ENCODE results near the gene C8B. TPM values are rescaled to one million over a fixed set of nuclear protein-coding genes. Genes with fewer than 3 reads are reported as not detected.

The C8B gene
- total RNA-seq, 1 donor from 2014 or later, result not detected

DNA sequence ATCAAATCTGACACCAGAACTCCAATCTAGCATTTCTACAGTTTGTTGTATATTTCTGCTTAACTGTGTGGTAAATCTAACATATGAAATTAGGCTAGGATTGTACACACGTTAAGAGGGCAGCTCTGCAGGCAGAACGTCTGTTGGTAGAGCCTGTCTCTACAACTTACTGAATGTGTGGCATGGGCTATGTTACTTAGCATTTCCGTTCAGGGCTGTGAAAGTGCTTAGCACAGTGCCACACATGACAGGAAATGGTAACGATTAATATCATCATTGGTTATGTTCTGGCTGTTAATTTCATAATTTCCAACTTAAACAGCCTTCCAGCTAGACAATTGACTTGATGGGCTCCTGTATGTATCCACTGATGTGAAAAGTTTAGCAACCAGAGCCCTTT lies 9.6 kb upstream of the C8B start:
- ATAC-seq (no peak), DNase-seq (ENCODE audit: low spot score) (no peak)
- intact Hi-C loops (cut with DNase I), result no loop called here

DNA sequence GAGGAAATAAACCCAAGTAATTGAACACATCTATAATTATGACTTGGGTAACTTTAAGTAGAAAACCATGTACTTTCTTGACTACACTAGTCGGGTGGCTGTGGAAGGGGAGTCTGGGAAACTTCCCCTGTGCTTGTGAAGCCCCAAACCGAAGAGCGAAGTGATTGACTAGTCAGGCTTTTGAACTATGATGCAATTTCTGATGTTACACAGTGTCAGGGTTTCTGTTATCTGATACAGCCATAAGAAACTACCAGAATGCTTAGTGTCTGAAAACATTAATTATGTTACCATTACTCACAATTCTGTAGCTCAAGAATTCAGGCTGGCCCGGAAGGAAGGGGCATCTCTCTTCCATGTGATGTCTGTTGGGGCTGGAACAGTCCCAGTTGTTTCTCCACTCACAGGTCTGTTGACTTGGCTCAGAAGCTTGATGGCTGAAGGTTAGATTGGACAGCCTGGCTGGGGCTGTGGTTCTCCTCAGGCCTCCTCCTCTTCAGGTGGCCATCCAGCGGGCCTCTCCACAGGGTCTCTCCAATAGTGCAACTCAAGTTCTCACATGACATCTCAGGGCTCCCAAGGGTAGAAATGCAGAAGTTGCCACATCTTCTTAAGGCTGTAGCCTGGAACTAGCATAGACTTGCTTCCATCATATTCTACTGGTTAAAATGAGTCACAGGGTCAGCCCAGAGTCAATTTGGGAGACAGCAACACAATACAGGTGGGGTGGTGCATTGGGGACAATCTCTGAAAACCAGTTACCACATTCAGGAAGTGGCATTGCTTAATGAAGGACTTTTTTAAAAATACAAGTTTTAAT lies 8.3 kb upstream of the C8B start:
- no peak for DNase-seq (ENCODE audit: low spot score)

DNA sequence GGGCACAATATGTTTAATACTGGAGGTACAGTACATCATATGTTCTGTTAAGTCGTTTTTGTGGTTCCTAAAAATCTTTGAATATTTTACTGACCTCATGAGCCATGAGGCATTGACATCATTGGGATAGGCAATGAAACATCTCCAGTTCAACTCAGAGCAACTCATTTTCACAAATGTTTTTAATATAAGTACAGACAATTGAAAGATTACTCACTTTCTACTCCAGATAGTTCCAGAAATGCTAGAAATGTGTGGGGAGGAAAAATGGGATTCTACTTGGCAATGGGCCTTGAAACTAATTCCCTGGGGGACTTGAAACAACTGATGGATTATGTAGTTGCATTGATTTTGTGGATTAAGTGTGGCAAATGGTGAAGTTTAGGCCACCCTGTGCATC lies 7.2 kb upstream of the C8B start:
- ATAC-seq (no peak), DNase-seq (ENCODE audit: low spot score) (no peak)
- intact Hi-C loops (cut with DNase I), result no loop called here

More for the DNA sequence above, 8.3 kb upstream of the C8B start:
- ATAC-seq, result no peak
- intact Hi-C loops (cut with DNase I), result no loop called here

DNA sequence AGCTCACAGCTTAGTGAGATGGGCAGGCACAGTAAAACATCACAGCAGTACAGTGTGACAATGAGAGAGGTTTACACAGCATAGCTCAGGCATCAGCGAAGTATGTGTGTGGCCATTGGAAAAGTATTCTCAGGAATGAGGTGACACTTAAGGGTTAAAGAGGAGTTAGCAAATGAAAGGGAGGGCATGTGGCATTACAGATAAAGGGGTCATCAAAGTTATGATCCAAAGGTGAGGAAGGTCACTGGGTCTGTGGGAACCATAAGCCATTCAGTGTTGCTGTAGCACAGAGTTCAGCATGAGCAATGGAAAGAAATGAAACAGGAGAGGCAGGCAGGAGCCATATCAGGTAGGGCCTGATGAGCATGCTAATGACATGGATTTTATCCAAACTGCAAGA lies 4.5 kb upstream of the C8B start:
- no peak for ATAC-seq

DNA sequence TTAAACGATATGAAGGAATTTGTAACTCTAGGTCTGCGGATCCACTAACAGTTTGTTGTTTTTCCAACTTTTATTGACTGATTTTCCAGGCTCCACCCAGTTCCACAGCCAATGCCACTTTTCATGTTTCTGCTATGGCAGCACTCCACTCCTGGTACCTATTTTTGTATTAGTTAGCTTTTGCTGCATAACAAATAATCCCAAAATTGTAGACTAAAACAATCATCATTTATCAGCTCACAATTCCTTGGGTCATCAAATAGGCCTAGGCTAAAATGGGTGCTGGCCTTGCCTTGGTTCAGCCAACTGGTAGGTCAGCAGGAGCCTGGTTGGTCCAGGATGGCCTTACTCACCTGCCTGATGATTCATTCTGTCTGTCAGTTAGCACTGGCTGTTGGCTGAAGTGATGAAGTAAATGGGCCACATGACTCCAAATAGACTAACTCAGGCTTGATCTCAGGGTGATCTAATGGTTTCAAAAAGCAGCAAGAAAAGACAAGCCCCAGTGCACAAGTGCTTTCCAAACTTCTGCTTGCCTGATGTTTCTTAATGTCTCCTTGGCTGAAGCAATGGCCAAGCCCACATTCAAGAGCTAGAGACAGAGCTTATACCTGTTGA lies 3.2 kb upstream of the C8B start:
- no peak for ATAC-seq
- intact Hi-C loops (cut with DNase I), result no loop called here
- no peak for DNase-seq (ENCODE audit: low spot score)

More for the DNA sequence above, 4.5 kb upstream of the C8B start:
- DNase-seq (ENCODE audit: low spot score), result no peak
- intact Hi-C loops (cut with DNase I), result no loop called here

DNA sequence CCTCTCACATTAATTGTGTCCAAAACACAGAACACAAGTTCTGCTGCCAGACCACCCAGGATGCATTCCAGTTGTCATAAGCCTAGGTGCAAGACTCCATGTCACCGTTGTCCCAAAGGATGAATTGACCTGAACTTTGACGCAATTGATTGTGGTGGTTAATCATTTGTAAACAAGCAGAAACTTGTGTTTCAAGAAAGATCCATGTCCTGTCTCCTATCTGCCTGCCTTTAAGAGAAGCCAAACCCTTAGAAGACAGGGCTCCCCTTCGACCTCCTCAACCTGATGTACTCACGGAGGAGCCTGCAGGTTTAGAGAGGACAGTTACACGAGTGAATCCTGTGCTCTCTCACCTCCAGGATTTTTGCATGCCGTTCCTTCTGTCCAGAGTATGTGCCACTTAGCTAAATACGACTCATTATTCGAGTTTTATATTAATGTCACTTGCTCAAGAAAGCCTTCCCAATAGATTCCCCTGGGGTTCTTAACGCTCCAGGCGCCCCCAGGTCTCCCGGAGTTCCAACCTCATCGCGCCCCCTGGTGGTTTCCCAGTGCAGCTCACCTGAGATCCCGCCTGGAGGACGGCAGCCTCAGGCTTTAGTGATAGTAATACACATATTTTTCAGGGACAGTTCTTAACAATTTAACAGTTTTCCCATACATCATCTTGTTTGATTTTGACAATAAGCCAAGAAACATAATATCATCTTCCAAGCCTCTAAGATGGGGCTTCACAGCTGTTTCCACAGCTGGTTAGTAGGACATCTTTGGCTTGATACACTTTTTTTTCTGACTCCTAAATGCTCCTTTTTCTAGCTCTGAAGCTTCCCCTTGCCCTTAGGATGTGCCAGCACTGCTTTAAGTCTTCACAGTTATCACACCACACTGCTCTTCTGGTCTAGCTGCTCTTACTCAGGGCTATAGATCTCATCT lies 2.4 kb upstream of the C8B start:
- intact Hi-C loops (cut with DNase I), result no loop called here
- DNase-seq (ENCODE audit: low spot score), result no peak

DNA sequence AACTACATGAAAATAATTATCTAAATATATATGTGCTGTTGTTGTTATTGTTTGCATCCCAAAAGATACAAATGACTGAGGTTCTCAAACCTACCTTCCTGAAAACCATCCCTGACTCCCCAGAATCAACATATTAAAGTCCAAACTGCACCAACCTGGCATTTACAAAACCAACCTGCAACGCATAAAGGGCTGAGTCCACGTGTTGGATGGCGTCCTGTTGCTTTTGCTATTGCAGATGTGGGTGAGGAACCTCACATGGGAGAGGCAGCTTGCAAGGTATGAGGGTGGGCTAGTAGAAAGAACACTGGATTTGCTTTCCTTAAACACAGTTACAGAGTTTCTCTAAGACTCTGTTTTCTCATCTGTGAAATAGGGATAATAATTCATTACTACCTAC lies 1.5 kb upstream of the C8B start:
- intact Hi-C loops (cut with DNase I), result no loop called here
- ATAC-seq (no peak), DNase-seq (ENCODE audit: low spot score) (no peak)

More for the DNA sequence above, 2.4 kb upstream of the C8B start:
- ATAC-seq, result no peak

DNA sequence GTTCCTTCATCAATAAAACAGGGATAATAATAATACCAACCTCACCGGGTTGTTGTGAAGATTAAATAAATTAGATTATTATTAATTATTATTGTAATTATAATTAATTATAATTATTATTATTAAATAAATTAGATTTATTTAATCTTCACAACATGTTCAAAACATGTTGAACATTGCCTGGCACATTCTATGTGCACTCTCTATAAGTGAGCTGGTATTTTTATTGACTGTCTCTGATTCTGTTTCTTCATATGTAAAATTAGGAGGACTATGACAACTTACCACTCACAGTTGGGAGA lies 834 bp upstream of the C8B start:
- intact Hi-C loops (cut with DNase I), result no loop called here
- DNase-seq (ENCODE audit: low spot score), result no peak
- no peak for ATAC-seq

DNA sequence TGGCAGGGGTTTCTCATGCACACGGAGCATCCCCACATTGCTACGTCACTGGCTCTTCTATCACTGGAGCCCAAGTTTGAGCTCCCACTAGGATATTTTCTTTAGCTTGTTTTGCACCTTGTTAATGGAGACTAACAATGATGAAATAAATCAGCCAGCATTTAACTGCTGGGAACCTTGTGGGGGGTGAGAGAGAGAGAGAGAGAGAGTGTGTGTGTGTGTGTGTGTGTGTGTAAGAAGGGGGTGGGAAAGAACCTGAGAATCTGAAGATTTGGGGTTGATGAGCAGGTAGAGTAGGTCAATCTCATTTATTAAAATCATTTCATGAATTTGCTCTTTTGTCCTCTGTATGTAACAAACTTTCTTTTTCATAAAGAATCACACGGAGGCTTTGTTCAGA lies 624 bp downstream of the C8B start:
- intact Hi-C loops (cut with DNase I), result no loop called here
- no peak for DNase-seq (ENCODE audit: low spot score)
- ATAC-seq, result no peak

DNA sequence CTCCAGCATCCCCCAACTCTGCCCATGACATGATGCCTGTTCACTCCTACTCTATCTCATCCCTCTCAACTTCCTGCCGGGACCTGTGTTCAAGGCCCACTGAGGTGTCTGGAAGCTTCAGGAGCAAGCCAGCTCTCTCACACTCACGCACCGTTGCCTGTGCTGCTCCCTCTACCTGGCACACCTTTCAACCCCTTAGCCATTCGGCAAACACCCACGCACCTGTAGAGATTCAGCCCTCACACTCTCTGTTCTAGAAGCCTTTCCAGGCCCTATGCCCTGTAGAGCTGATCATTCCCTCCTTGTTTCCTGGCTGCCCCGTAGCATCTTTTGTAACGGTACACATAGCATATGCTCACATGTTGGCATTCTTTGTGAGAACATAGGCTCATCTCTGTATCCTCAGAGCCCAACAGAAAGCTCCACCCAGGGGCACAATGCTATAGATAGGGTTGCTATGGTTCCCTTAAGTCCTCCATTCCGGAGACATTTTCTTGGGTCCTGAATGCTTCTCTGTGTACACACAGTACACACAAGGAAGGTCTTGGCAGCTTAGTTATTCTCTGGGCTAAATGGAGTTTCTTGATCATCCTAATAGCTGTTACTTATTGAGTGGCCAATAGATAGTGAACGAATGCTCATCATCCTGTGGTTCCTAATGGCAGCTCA lies 1.3 kb downstream of the C8B start:
- intact Hi-C loops (cut with DNase I), result no loop called here
- DNase-seq (ENCODE audit: low spot score), result no peak
- no peak for ATAC-seq

DNA sequence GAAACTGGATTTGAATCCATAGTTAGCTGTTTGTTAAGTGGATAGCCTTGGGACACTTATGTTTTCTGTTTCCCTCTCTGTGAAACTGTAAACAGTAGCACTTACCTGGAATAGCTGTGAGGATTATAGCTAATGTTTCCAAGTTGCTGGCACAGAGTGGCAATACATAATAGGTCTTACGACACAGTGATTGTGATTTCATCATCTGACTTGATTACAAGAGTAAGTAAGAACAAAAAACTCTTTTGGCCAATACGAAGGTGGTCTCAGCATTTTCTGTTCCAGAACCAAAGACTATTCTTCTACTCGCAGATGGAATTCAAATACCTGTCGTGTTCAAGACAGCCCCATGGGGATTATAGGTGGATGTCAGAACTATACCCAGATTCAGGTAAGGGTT lies 2.1 kb downstream of the C8B start:
- ATAC-seq (no peak), DNase-seq (ENCODE audit: low spot score) (no peak)
- intact Hi-C loops (cut with DNase I), result no loop called here

DNA sequence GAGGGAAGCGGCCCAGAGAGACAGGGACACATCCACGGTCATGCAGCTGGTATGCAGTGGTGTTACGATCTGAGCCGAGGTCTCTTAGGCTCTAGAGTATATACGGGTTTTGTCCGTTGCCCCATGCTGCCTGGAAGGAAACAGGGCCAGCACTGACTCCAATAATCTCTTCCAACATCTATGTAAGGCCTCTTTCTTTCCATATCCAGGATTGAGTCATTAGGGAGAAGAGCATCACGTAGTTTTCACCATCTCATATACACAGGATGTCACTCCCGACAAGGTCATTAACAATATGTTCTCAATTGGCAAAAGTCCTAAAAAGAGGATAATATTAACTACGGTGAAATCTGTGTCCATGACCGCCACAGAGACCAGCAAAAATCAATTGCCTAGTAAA lies 4.4 kb downstream of the C8B start:
- DNase-seq (ENCODE audit: low spot score) (no peak), ATAC-seq (no peak)
- intact Hi-C loops (cut with DNase I), result no loop called here

DNA sequence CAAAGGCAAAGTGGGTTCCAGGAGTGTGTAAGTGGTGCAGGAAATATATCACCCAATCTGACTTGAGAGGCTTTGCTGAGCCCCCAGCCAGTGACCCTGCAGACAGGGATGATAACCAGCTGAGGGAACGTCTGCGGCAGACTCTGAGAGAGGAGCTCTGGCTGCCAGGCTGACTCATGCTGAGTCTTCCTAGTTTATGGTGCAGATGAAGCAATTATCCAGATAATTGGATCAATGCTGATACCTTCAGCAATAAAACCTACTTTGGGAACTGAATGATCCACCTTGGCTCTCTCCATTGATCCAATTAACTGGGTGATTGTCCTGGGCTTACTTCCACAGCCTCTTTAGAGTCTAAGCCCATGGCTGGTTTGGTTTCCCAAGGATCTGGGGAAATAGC lies 7.3 kb downstream of the C8B start:
- ATAC-seq (no peak), DNase-seq (ENCODE audit: low spot score) (no peak)
- intact Hi-C loops (cut with DNase I), result no loop called here

DNA sequence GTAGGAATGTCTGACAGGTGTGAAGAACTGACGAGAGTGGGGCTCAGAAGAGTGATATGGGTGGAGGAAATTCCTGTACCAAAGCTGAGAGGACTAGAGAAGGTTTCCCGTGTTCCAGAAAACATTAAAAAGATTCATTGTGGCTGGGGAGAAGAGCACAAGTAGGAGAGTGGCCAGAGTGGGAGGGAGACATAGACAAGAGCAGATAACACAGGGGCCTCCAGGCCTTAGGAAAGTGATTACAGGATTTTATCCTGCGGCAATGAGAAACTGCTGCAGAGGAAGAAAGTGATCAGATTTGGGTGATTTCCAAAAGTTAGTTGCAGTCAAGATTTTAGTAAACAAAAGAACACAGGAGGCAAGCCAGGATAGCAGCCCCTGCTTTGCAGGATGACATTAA lies 7.9 kb downstream of the C8B start:
- intact Hi-C loops (cut with DNase I), result no loop called here
- DNase-seq (ENCODE audit: low spot score) (no peak), ATAC-seq (no peak)

DNA sequence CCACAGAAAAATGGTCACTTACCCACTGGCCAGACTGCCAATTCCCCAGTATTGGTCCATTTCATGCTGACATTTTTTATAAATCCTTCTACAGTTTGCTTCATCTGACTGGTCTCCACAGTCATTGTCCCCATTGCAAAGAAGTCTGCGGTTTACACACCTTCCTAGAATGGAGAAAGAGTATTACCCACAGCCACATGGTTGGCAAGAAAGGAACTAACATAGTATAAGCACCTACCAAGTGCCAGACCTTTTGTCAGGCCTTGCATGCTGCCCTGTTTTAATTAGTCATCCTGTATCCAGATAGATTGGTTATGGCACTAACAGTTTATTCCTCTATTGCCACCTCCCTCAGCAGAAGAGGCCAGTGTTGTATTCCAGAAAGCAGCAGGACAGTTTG lies 11.2 kb downstream of the C8B start:
- ATAC-seq, result no peak
- DNase-seq (ENCODE audit: low spot score), result no peak
- intact Hi-C loops (cut with DNase I), result no loop called here

DNA sequence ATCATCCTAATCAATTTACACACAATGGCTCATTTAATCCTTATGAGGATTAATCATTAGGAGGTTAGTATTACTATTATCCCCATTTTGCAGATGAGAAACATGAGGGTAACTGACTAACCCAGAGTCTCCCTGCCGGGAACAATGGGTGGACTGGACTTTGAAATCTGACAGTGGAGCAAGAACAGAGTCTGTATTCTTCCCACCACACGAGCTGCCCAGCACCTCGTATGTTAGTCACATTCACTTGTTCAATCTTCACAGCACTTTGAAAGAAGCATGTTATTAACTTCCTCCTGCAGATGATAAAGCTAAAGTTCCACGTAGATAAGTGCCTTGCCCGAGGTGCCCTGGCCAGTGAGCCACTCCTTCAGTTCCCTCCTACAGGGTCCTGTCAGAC lies 12.4 kb downstream of the C8B start:
- intact Hi-C loops (cut with DNase I), result no loop called here
- ATAC-seq, result no peak

DNA sequence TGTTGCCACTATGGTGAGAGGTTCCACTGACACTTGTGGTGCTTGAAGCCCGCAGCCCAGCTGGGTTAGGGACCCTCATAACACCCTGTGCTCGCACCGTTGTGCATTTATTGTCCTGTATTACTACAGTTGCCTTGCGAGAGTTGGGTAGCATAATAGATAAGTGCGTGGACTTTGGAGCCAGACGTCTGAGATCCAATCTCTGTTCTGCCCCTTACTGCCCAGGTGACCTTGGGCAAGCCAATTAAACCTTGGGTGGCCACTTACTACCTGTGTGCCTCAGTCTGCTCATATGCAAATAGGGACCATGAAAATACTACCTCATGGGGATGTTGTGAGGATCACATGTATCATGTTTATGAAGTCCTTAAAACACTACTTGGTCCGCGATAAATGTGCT lies 13.3 kb downstream of the C8B start:
- DNase-seq (ENCODE audit: low spot score) (no peak), ATAC-seq (no peak)
- intact Hi-C loops (cut with DNase I), result no loop called here

More for the DNA sequence above, 12.4 kb downstream of the C8B start:
- DNase-seq (ENCODE audit: low spot score), result no peak

DNA sequence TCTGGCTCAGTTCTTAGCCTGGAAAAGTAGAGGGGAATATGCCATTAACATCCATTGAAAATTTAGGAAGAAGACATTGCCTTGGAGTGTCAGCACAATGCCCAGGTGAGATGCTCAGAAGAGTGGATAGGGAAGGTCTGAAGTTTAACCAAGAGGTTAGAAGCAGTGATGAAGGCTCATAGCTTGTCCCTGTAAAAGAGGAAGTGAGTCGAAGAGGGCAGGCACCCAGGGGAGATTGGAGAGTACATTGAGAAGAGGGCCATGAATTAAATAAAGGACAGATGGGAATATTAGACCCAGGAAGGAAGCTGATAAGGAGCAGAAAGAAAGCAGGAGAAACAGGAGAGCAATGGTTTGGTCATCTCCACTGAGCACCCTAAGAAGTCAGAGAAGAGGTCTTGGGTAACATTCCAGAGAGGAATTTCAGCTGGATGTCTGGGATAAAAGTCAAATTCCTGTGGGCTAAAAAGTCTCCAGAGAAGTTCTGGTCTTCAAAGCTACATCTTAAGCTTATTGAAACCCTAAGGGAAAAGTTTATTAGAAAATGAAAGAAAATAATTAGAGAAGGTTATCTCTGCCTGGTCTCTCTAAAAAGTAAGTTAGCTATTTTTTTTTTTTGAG lies 17.3 kb downstream of the C8B start:
- DNase-seq (ENCODE audit: low spot score) (no peak), ATAC-seq (no peak)
- intact Hi-C loops (cut with DNase I), result no loop called here

DNA sequence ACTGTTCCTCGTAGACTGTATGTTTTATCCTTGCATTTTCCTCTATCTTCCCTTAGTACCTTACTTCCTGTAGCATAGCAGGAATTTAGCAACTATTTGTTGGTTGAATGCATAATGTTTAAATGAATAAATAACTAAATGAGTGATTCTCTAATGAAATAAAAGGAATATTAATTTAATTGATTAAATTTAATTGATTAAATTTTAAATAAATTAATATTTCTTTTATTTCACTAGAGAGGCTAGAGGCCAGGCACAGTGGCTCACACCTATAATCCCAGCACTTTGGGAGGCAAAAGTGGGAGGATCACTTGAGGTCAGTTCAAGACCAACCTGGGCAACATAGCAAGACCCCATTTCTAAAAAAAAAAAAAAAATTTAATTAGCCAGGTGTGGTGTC lies 25.8 kb downstream of the C8B start:
- intact Hi-C loops (cut with DNase I), result no loop called here
- no peak for ATAC-seq
- no peak for DNase-seq (ENCODE audit: low spot score)

All from sciatic nerve (tissue), 2 donors.